AG04449 (cell line): ENCODE results near the gene RC3H1.

Source experiments
- CTCF ChIA-PET: fragments of 350-600 bp; formaldehyde crosslinking; extraction: SDS; loops from one replicate; lab custom pipeline; 2021; ENCODE audit warnings: antibody characterized with exemption; lab: Yijun Ruan, JAX
- POLR2A ChIA-PET: fragments of 400-600, 350-600 bp; formaldehyde crosslinking; extraction: SDS; loops from one replicate; lab custom pipeline; 2020; ENCODE audit warnings: antibody characterized with exemption, inconsistent platforms; lab: Yijun Ruan, JAX
- DNase-seq: peaks from one replicate; pipeline ENCODE4 v3.0.0-alpha.2; 2010; ENCODE audit warnings: low read depth, low spot score
- H3K4me3 ChIP-seq: 2 replicates; pipeline ENCODE4 v1.5.1; 2011; ENCODE audit warnings: low read depth, mild to moderate bottlenecking, control low read depth, low read length
- CTCF ChIP-seq: IDR thresholded peaks from one replicate; pipeline ENCODE4 v1.5.1; 2011; ENCODE audit warnings: mild to moderate bottlenecking, moderate library complexity, low read length, control low read depth, inconsistent platforms; ENCODE audit not compliant: insufficient read depth; ENCODE audit errors: missing control alignments

Gene RC3H1

GRCh38 chr1:174013864-174014418 is 8.2 kb downstream of the RC3H1 start:
- H3K4me3 ChIP-seq = no peak overlapping the region
- no peak for TF ChIP-seq CTCF
- DNase-seq = no peak
- ChIA-PET CTCF (no interaction called here), POLR2A (no interaction called here)

DNA sequence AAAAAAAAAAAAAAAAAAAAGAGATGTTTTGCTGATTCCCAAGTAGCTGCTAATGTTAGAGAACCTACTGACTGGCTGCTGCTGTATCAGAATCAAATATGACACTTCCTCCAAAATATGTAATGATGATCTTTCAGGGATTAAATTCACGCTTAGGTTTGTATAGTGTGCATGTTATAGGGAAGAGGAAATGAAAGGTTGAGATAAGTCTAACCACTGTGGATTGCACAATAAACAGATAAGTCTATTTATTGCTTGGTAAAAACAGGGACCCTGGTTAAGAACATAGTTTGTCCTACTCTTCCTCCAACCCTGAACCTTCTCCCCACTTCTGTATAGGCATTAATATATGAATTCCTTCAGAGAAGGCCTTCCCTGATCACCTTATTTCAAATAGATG is 13.2 kb downstream of the RC3H1 start:
- H3K4me3 ChIP-seq = no peak overlapping the region
- ChIA-PET CTCF (no interaction called here), POLR2A (no interaction called here)
- no peak for DNase-seq
- no peak for TF ChIP-seq CTCF

GRCh38 chr1:174008269-174008668 is 13.9 kb downstream of the RC3H1 start:
- no peak for TF ChIP-seq CTCF
- H3K4me3 ChIP-seq = no peak overlapping the region
- CTCF ChIA-PET = interaction anchor here (1.0 kb wide), 1 partner anchor 22 kb away, joined by 3 read pairs; no protein-coding TSS in a partner anchor
- POLR2A ChIA-PET = no interaction called here
- DNase-seq = no peak

- H3K4me3 ChIP-seq = no peak overlapping the region
- DNase-seq = no peak
- TF ChIP-seq CTCF = no peak
- CTCF ChIA-PET = interaction anchor here (1.0 kb wide), 1 partner anchor 22 kb away, joined by 3 read pairs; no protein-coding TSS in a partner anchor
- POLR2A ChIA-PET = no interaction called here
Measured at GRCh38 chr1:174007851-174008250, 14.3 kb downstream of the RC3H1 start.

- CTCF ChIA-PET = interaction anchor here (1.3 to 1.7 kb wide), 2 partner anchors 11 to 13 kb away, joined by 3 read pairs; no protein-coding TSS in a partner anchor
- H3K4me3 ChIP-seq = no peak overlapping the region
- no peak for DNase-seq
- TF ChIP-seq CTCF = no peak
- POLR2A ChIA-PET = interaction anchor here (1.0 to 1.1 kb wide), 2 partner anchors 18 to 137 kb away, joined by 3 to 4 read pairs; partner anchors contain the start of genes GAS5 and ZBTB37
Measured at GRCh38 chr1:174005032-174005431, 17.1 kb downstream of the RC3H1 start.

DNA sequence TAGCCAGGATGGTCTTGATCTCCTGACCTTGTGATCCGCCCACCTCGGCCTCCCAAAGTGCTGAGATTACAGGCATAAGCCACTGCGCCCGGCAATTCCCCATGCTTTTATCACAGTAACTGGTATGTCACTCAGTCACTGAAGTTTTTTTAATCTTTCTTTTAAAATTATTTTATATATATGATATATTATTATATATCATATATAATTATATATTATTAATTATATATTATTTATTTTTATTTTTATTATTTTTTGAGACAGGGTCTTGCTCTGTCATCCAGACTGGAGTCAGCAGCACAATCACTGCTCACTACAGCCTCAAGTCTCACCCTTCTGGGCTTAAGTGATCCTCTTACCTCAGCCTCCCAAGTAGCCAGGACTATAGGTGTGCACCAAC is 18.3 kb downstream of the RC3H1 start:
- no peak overlapping the region for H3K4me3 ChIP-seq
- TF ChIP-seq CTCF = no peak
- no peak for DNase-seq
- CTCF ChIA-PET = no interaction called here
- POLR2A ChIA-PET = no interaction called here
